ENCODE data around the gene TRIM72. TPM values are rescaled to one million over a fixed set of nuclear protein-coding genes. Genes with fewer than 3 reads are reported as not detected.
A peak's percentile ranks its signal among the peaks of the same experiment; 100 is the strongest.
"Not testable (repeated sequence)": the region's sequence is repeated elsewhere in the genome, so short reads cannot be mapped to it uniquely, and the experiment has no call there.

TRIM72 gene
- under 1 TPM in 1 of 2 donors, not detected in 1; 0.02 TPM for total RNA-seq

- Histone ChIP-seq H3K36me3 (no peaks in the 10 kb centered on the region), H3K9ac (ENCODE audit: low read depth in 2 of 2, low read length in 2 of 2) (peak within 1 kb of the TSS in 1 of 2 donors; percentile 12), H3K27me3 (peaks cover 32% of the 10 kb centered on the region), H3K27ac (no peak within 1 kb of the TSS), H3K9me3 (no peaks in the 10 kb centered on the region), H3K4me3 (peak within 1 kb of the TSS; percentile 44), H3K4me1 (peaks cover 11% of the 10 kb centered on the region)
- DNase-seq: no peak
- TF ChIP-seq, protein P1, sequence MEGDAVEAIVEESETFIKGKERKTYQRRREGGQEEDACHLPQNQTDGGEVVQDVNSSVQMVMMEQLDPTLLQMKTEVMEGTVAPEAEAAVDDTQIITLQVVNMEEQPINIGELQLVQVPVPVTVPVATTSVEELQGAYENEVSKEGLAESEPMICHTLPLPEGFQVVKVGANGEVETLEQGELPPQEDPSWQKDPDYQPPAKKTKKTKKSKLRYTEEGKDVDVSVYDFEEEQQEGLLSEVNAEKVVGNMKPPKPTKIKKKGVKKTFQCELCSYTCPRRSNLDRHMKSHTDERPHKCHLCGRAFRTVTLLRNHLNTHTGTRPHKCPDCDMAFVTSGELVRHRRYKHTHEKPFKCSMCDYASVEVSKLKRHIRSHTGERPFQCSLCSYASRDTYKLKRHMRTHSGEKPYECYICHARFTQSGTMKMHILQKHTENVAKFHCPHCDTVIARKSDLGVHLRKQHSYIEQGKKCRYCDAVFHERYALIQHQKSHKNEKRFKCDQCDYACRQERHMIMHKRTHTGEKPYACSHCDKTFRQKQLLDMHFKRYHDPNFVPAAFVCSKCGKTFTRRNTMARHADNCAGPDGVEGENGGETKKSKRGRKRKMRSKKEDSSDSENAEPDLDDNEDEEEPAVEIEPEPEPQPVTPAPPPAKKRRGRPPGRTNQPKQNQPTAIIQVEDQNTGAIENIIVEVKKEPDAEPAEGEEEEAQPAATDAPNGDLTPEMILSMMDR (IDR thresholded peaks at IDR 0.05): no peak
- intact Hi-C loops (cut with DNase I): no loop called here
These were observed at the start of gene TRIM72 for GRCh38 chr16:31213877-31214707. TRIM72 (plus strand) TSS chr16:31214119; CDS start chr16:31214739, 620 bp downstream.

GRCh38 chr16:31167315-31167714, 46.6 kb upstream of the TRIM72 start:
- no peak overlapping the region for H3K27ac ChIP-seq
- no peak for DNase-seq

DNA sequence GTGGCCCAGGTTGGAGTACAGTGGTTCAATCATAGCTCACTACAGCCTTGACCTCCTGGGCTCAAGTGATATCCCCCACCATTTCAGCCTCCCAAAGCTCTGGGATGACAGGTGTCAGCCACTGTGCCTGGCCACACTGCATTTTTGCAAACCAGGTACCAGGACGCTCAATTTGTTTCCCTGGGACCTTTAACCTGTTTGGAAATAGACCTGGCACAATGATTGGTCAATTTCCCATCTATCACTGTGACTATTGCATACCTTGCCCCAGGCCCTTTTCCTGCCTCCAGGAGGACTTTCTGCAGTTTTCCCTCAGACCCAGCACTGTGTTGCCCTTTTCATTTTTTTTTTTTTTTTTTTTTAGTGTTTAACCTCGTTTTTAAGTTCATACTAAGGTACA, 45.1 kb upstream of the TRIM72 start:
- H3K27me3 ChIP-seq: no peaks in the 10 kb centered on the region
- H3K27ac ChIP-seq: no peak overlapping the region
- no peak overlapping the region for H3K4me3 ChIP-seq
- TF ChIP-seq, protein P1 (IDR thresholded peaks at IDR 0.05): no peak
- H3K4me1 ChIP-seq: no peaks in the 10 kb centered on the region
- no peaks in the 10 kb centered on the region for H3K36me3 ChIP-seq
- intact Hi-C loops (cut with DNase I): no loop called here
- H3K9me3 ChIP-seq: no peaks in the 10 kb centered on the region
- no peak overlapping the region for H3K9ac ChIP-seq (ENCODE audit: low read depth in 2 of 2, low read length in 2 of 2)
- DNase-seq: no peak

More at GRCh38 chr16:31167315-31167714, 46.6 kb upstream of the TRIM72 start:
- Histone ChIP-seq H3K9ac (ENCODE audit: low read depth in 2 of 2, low read length in 2 of 2) (no peak overlapping the region), H3K4me3 (no peak overlapping the region), H3K9me3 (no peaks in the 10 kb centered on the region), H3K27me3 (no peaks in the 10 kb centered on the region), H3K36me3 (no peaks in the 10 kb centered on the region), H3K4me1 (no peaks in the 10 kb centered on the region)
- TF ChIP-seq, protein P1 (IDR thresholded peaks at IDR 0.05): no peak
- intact Hi-C loops (cut with DNase I): no loop called here

DNA sequence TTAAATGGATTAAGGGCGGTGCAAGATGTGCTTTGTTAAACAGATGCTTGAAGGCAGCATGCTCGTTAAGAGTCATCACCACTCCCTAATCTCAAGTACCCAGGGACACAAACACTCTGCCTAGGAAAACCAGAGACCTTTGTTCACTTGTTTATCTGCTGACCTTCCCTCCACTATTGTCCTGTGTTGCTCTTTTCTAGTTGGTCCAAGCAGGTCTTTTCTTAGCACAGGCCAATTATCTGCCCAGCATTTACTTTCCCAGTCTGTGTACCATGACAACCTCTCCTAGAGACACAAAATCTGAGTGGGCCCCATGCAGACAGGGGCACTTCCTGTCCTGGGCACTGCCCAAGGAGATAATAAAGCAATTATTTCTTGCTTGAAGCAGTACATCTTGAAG, 43.9 kb upstream of the TRIM72 start:
- H3K36me3 ChIP-seq; DNase-seq; H3K27ac ChIP-seq; H3K27me3 ChIP-seq; H3K4me1 ChIP-seq; H3K9me3 ChIP-seq; intact Hi-C loops (cut with DNase I); H3K9ac ChIP-seq (ENCODE audit: low read depth in 2 of 2, low read length in 2 of 2); H3K4me3 ChIP-seq: not testable (repeated sequence)

GRCh38 chr16:31177136-31177535, 36.8 kb upstream of the TRIM72 start:
- TF ChIP-seq, protein P1 (IDR thresholded peaks at IDR 0.05): no peak
- H3K9ac ChIP-seq (ENCODE audit: low read depth in 2 of 2, low read length in 2 of 2): no peak overlapping the region
- H3K4me3 ChIP-seq: no peak overlapping the region
- H3K9me3 ChIP-seq: no peaks in the 10 kb centered on the region
- no peak for DNase-seq
- peaks cover 5% of the 10 kb centered on the region for H3K4me1 ChIP-seq
- H3K36me3 ChIP-seq: no peaks in the 10 kb centered on the region
- H3K27me3 ChIP-seq: no peaks in the 10 kb centered on the region
- intact Hi-C loops (cut with DNase I): no loop called here
- no peak overlapping the region for H3K27ac ChIP-seq

- Histone ChIP-seq H3K36me3 (peaks cover 9% of the 10 kb centered on the region), H3K9me3 (no peaks in the 10 kb centered on the region), H3K27me3 (no peaks in the 10 kb centered on the region), H3K4me3 (peak overlapping the region; percentile 79), H3K27ac (peak overlapping the region; percentile 81), H3K9ac (ENCODE audit: low read depth in 2 of 2, low read length in 2 of 2) (peak overlapping the region; percentile 86 to 95), H3K4me1 (peaks cover 14% of the 10 kb centered on the region)
- TF ChIP-seq, protein P1 (IDR thresholded peaks at IDR 0.05): no peak
- intact Hi-C loops (cut with DNase I): no loop called here
- no peak for DNase-seq
These were observed 34.6 kb upstream of the TRIM72 start for GRCh38 chr16:31179219-31179746.
